Endometrium (tissue), 2 donors: ENCODE results near the gene KCP.

Experiments
- FAIRE-seq: peaks from 2 replicates; lab custom pipeline; 2012; peaks lifted over from hg19 to GRCh38; lab: Jason Lieb, UNC
- donor health status: control.
- donor health status: control.

Gene KCP

GRCh38 chr7:128939075-128939860, 28.8 kb upstream of the KCP start:
- no peak for FAIRE-seq

- no peak for FAIRE-seq
These were observed 28.1 kb upstream of the KCP start for GRCh38 chr7:128938544-128939074.

GRCh38 chr7:128937647-128938543, 27.4 kb upstream of the KCP start, which contains the start of gene IRF5:
Gene IRF5 (plus strand): TSS chr7:128937927. CDS start chr7:128942082, 4,155 bp downstream.
- no peak for FAIRE-seq

GRCh38 chr7:128937271-128937646, 26.8 kb upstream of the KCP start:
- no peak for FAIRE-seq

- no peak for FAIRE-seq
These were observed 26.3 kb upstream of the KCP start for GRCh38 chr7:128936798-128937197.

- no peak for FAIRE-seq
These were observed 24.8 kb upstream of the KCP start for GRCh38 chr7:128935342-128935730.

- no peak for FAIRE-seq
These were observed 24.1 kb upstream of the KCP start for GRCh38 chr7:128934361-128935341.

- FAIRE-seq, result no peak
These were observed 22.8 kb upstream of the KCP start for GRCh38 chr7:128933180-128933891.

- FAIRE-seq, result no peak
These were observed 22.3 kb upstream of the KCP start for GRCh38 chr7:128932862-128933179.

- FAIRE-seq, result no peak
These were observed 21.7 kb upstream of the KCP start for GRCh38 chr7:128931965-128932861.

- no peak for FAIRE-seq
These were observed 20.8 kb upstream of the KCP start for GRCh38 chr7:128931190-128931798.

GRCh38 chr7:128928882-128929788, 18.6 kb upstream of the KCP start:
- FAIRE-seq, result no peak

GRCh38 chr7:128928159-128928813, 17.8 kb upstream of the KCP start:
- no peak for FAIRE-seq

- no peak for FAIRE-seq
These were observed 14.4 kb upstream of the KCP start for GRCh38 chr7:128924707-128925588.

GRCh38 chr7:128923411-128923800, 12.9 kb upstream of the KCP start:
- no peak for FAIRE-seq

GRCh38 chr7:128922496-128923410, 12.2 kb upstream of the KCP start:
- no peak for FAIRE-seq
